GM15510 (cell line): ENCODE data around the gene ANKRD13D.

Experiments
- POLR2A ChIP-seq: IDR thresholded peaks from 3 replicates; pipeline ENCODE4 v1.6.1; 2011; ENCODE audit warnings: borderline replicate concordance; ENCODE audit not compliant: insufficient read length; ENCODE audit errors: extremely low read depth

Gene ANKRD13D

GRCh38 chr11:67255353-67255752 is 33.8 kb upstream of the ANKRD13D start:
- no peak for TF ChIP-seq POLR2A

GRCh38 chr11:67255864-67256263 is 33.2 kb upstream of the ANKRD13D start:
- no peak for TF ChIP-seq POLR2A

GRCh38 chr11:67256477-67257135 is 32.5 kb upstream of the ANKRD13D start:
- no peak for TF ChIP-seq POLR2A

GRCh38 chr11:67260406-67260805 is 28.7 kb upstream of the ANKRD13D start:
- TF ChIP-seq POLR2A: no peak

- no peak for TF ChIP-seq POLR2A
Observed at GRCh38 chr11:67261640-67261945, 27.5 kb upstream of the ANKRD13D start.

- TF ChIP-seq POLR2A: no peak
Observed at GRCh38 chr11:67261946-67262681, 27.0 kb upstream of the ANKRD13D start.

GRCh38 chr11:67262731-67263675 is 26.1 kb upstream of the ANKRD13D start:
- TF ChIP-seq POLR2A: peak; percentile 23

GRCh38 chr11:67264260-67264659 is 24.8 kb upstream of the ANKRD13D start:
- no peak for TF ChIP-seq POLR2A

- no peak for TF ChIP-seq POLR2A
Observed at GRCh38 chr11:67264877-67265632, 24.0 kb upstream of the ANKRD13D start.

- no peak for TF ChIP-seq POLR2A
Observed at GRCh38 chr11:67265633-67266448, 23.3 kb upstream of the ANKRD13D start.

- TF ChIP-seq POLR2A: peak; percentile 47
Observed at GRCh38 chr11:67266449-67267187, 22.5 kb upstream of the ANKRD13D start, which contains the start of gene GRK2. TSS of gene GRK2 (plus strand) at chr11:67266473. CDS start at chr11:67266700, 227 bp downstream.

GRCh38 chr11:67267188-67268080 is 21.7 kb upstream of the ANKRD13D start:
- no peak for TF ChIP-seq POLR2A
